HG02852 (cell line): Measurements from ENCODE around the gene MKI67.
"Not testable (repeated sequence)": the region's sequence is repeated elsewhere in the genome, so short reads cannot be mapped to it uniquely, and the experiment has no call there.

Source experiments
- ATAC-seq: cut with Tn5 transposase; IDR thresholded peaks from one replicate; pipeline ENCODE4 v1.9.1; 2021; ENCODE audit warnings: mild to moderate bottlenecking, moderate library complexity; ENCODE audit not compliant: unreplicated experiment

Gene MKI67

GRCh38 chr10:128125944-128126764, at the start of gene MKI67:
Gene MKI67 (minus strand): TSS chr10:128126423. CDS start chr10:128125667, 756 bp downstream.
- peak; percentile 74 for ATAC-seq

- ATAC-seq, result no peak
These were observed 48.6 kb upstream of the MKI67 start for GRCh38 chr10:128174581-128175559.

- ATAC-seq, result no peak
These were observed 47.2 kb upstream of the MKI67 start for GRCh38 chr10:128173386-128173785.

- no peak for ATAC-seq
These were observed 46.5 kb upstream of the MKI67 start for GRCh38 chr10:128172756-128173155.

- ATAC-seq, result no peak
These were observed 43.7 kb upstream of the MKI67 start for GRCh38 chr10:128169811-128170379.

- ATAC-seq, result no peak
These were observed 41.8 kb upstream of the MKI67 start for GRCh38 chr10:128167926-128168520.

GRCh38 chr10:128167123-128167522, 40.9 kb upstream of the MKI67 start:
- not testable (repeated sequence) for ATAC-seq

GRCh38 chr10:128166151-128166550, 39.9 kb upstream of the MKI67 start:
- no peak for ATAC-seq

- ATAC-seq, result no peak
These were observed 39.3 kb upstream of the MKI67 start for GRCh38 chr10:128165536-128165935.

GRCh38 chr10:128163701-128164100, 37.5 kb upstream of the MKI67 start:
- no peak for ATAC-seq

- no peak for ATAC-seq
These were observed 34.8 kb upstream of the MKI67 start for GRCh38 chr10:128161031-128161430.

GRCh38 chr10:128160297-128160711, 34.1 kb upstream of the MKI67 start:
- ATAC-seq, result no peak

- ATAC-seq, result no peak
These were observed 32.0 kb upstream of the MKI67 start for GRCh38 chr10:128158021-128158795.

GRCh38 chr10:128156999-128157755, 31.0 kb upstream of the MKI67 start:
- no peak for ATAC-seq

GRCh38 chr10:128152741-128153580, 26.7 kb upstream of the MKI67 start:
- ATAC-seq, result no peak

GRCh38 chr10:128151031-128151430, 24.8 kb upstream of the MKI67 start:
- no peak for ATAC-seq

- ATAC-seq, result no peak
These were observed 24.3 kb upstream of the MKI67 start for GRCh38 chr10:128150561-128150960.

- ATAC-seq, result peak; percentile 90
These were observed 23.8 kb upstream of the MKI67 start for GRCh38 chr10:128150045-128150493.
